Suprapubic skin (tissue), 4 donors: ENCODE results near the gene PDE4B. TPM values are rescaled to one million over a fixed set of nuclear protein-coding genes. Genes with fewer than 3 reads are reported as not detected.
"Not testable (repeated sequence)": the region's sequence is repeated elsewhere in the genome, so short reads cannot be mapped to it uniquely, and the experiment has no call there.

Source experiments
- DNase-seq, 2 donors: peaks; one replicate each; pipeline ENCODE4 v3.0.0-alpha.2; 2019; ENCODE audit warnings: low spot score in 2 of 2
- H3K27ac ChIP-seq: fragments of 200-600 bp; sonication (generic); one replicate; pipeline ENCODE4 v1.5.1; 2019
- H3K27me3 ChIP-seq: fragments of 200-600 bp; sonication (generic); one replicate; pipeline ENCODE4 v1.5.1; 2019
- H3K36me3 ChIP-seq: fragments of 200-600 bp; sonication (generic); one replicate; pipeline ENCODE4 v1.5.1; 2019
- H3K4me1 ChIP-seq: fragments of 200-600 bp; sonication (generic); one replicate; pipeline ENCODE4 v1.5.1; 2019
- H3K4me3 ChIP-seq: fragments of 200-600 bp; sonication (generic); one replicate; pipeline ENCODE4 v1.5.1; 2019; ENCODE audit warnings: mild to moderate bottlenecking
- H3K9me3 ChIP-seq: fragments of 200-600 bp; sonication (generic); one replicate; pipeline ENCODE4 v1.5.1; 2019
- CTCF ChIP-seq, 2 donors: fragments of 200-600 bp in 1 of 2; fragments of 450-650 bp in 1 of 2; sonication (generic) in 1 of 2; IDR thresholded peaks; one replicate each; pipeline ENCODE4 v1.5.1; 2016 to 2019; ENCODE audit warnings: antibody characterized with exemption in 2 of 2, mild to moderate bottlenecking in 1 of 2, moderate library complexity in 1 of 2
- EP300 ChIP-seq: sonication (generic); formaldehyde crosslinking; IDR thresholded peaks from one replicate; pipeline ENCODE4 v1.6.1; 2017; ENCODE audit warnings: antibody characterized with exemption
- POLR2A ChIP-seq, 2 donors: fragments of 450-650 bp; IDR thresholded peaks; one replicate each; pipeline ENCODE4 v1.6.1; 2017; ENCODE audit warnings: antibody characterized with exemption in 2 of 2, mild to moderate bottlenecking in 2 of 2, moderate library complexity in 2 of 2
- POLR2AphosphoS5 ChIP-seq, 3 donors: sonication (generic); formaldehyde crosslinking; IDR thresholded peaks; one replicate each; pipeline ENCODE4 v1.6.1; 2017; ENCODE audit warnings: antibody characterized with exemption in 3 of 3
- WGBS: methylation state at CpG from one replicate; pipeline ENCODE4 v1.1.5; 2018; 5-methylcytosine and 5-hydroxymethylcytosine counted together
- total RNA-seq, 4 donors: library from RNA; depleted of rRNA; stranded (reverse); fragments of >200 nt; gene quantifications; one replicate each; pipeline ENCODE4 v1.1.0, GENCODE V29; 2016

The PDE4B gene
- total RNA-seq, 4 donors from 2014 or later: 14.2 to 27.6 (median 16.7) TPM

GRCh38 chr1:65846866-65847265 lies 54.2 kb downstream of the PDE4B start:
- no peak for TF ChIP-seq CTCF (IDR thresholded peaks at IDR 0.05)
- H3K4me1 ChIP-seq: no peaks in the 10 kb centered on the region
- no peak overlapping the region for H3K27ac ChIP-seq
- no peaks in the 10 kb centered on the region for H3K27me3 ChIP-seq
- H3K9me3 ChIP-seq: peaks cover 7% of the 10 kb centered on the region
- no peak for DNase-seq
- H3K36me3 ChIP-seq: no peaks in the 10 kb centered on the region
- no peak overlapping the region for H3K4me3 ChIP-seq

- WGBS: 69% methylated on average over 2 of the region's 2 CpGs
- DNase-seq: no peak
- Histone ChIP-seq H3K4me3 (no peak overlapping the region), H3K4me1 (no peaks in the 10 kb centered on the region), H3K9me3 (peaks cover 7% of the 10 kb centered on the region), H3K27ac (no peak overlapping the region), H3K36me3 (no peaks in the 10 kb centered on the region), H3K27me3 (no peaks in the 10 kb centered on the region)
- no peak for TF ChIP-seq CTCF (IDR thresholded peaks at IDR 0.05)
- no peak for TF ChIP-seq POLR2A (IDR thresholded peaks at IDR 0.05)
- no peak for TF ChIP-seq EP300
- no peak for TF ChIP-seq POLR2AphosphoS5 (IDR thresholded peaks at IDR 0.05)
Observed at GRCh38 chr1:65850281-65850680, 57.6 kb downstream of the PDE4B start.

GRCh38 chr1:65856591-65856990 lies 63.9 kb downstream of the PDE4B start:
- DNase-seq, H3K36me3 ChIP-seq, H3K4me3 ChIP-seq, H3K9me3 ChIP-seq, H3K4me1 ChIP-seq, H3K27me3 ChIP-seq, H3K27ac ChIP-seq: not testable (repeated sequence)
- WGBS: 84% methylated on average over 3 of the region's 3 CpGs

GRCh38 chr1:65866439-65866838 lies 73.7 kb downstream of the PDE4B start:
- 97% methylated on average over 1 of the region's 1 CpG for WGBS
- no peaks in the 10 kb centered on the region for H3K36me3 ChIP-seq
- H3K4me1 ChIP-seq: no peaks in the 10 kb centered on the region
- H3K27me3 ChIP-seq: no peaks in the 10 kb centered on the region
- DNase-seq: no peak
- no peaks in the 10 kb centered on the region for H3K9me3 ChIP-seq
- no peak overlapping the region for H3K4me3 ChIP-seq
- no peak overlapping the region for H3K27ac ChIP-seq
- TF ChIP-seq EP300 (no peak), POLR2AphosphoS5 (IDR thresholded peaks at IDR 0.05) (no peak), CTCF (IDR thresholded peaks at IDR 0.05) (no peak), POLR2A (IDR thresholded peaks at IDR 0.05) (no peak)

- TF ChIP-seq POLR2AphosphoS5 (IDR thresholded peaks at IDR 0.05) (no peak), POLR2A (IDR thresholded peaks at IDR 0.05) (no peak), CTCF (IDR thresholded peaks at IDR 0.05) (no peak), EP300 (no peak)
- Histone ChIP-seq H3K27me3 (no peaks in the 10 kb centered on the region), H3K4me3 (no peak overlapping the region), H3K27ac (no peak overlapping the region), H3K36me3 (no peaks in the 10 kb centered on the region), H3K9me3 (peaks cover 2% of the 10 kb centered on the region), H3K4me1 (no peaks in the 10 kb centered on the region)
- DNase-seq: no peak
- 26% methylated on average over 2 of the region's 2 CpGs for WGBS
Observed at GRCh38 chr1:65872301-65872700, 79.6 kb downstream of the PDE4B start.

GRCh38 chr1:65878342-65878741 lies 85.6 kb downstream of the PDE4B start:
- H3K36me3 ChIP-seq, H3K27ac ChIP-seq, H3K4me1 ChIP-seq, H3K4me3 ChIP-seq, H3K27me3 ChIP-seq, DNase-seq: not testable (repeated sequence)
- 89% methylated on average over 3 of the region's 3 CpGs for WGBS
- H3K9me3 ChIP-seq: peaks cover 11% of the 10 kb centered on the region
